ENCODE results near the gene TMEM231. TPM values are rescaled to one million over a fixed set of nuclear protein-coding genes. Genes with fewer than 3 reads are reported as not detected.
"Not testable (repeated sequence)": the region's sequence is repeated elsewhere in the genome, so short reads cannot be mapped to it uniquely, and the experiment has no call there.

The TMEM231 gene
- 14.5 TPM for total RNA-seq
- long read RNA-seq, full-length matches to known transcripts, result 29 of 38 reads
- long read RNA-seq, partial matches to known transcripts, result 3 of 38 reads
- long read RNA-seq, other reads (novel, unspliced or antisense), result 6 of 38 reads

GRCh38 chr16:75555707-75556430 lies at the start of gene TMEM231:
TMEM231 (minus strand) TSS chr16:75556252; CDS start chr16:75556209, 43 bp downstream.
- H3K36me3 ChIP-seq, result no peaks in the 10 kb centered on the region
- no peak for TF ChIP-seq CTCF (IDR thresholded peaks at IDR 0.05)
- H3K9me3 ChIP-seq, result no peaks in the 10 kb centered on the region
- H3K27ac ChIP-seq, result peak within 1 kb of the TSS; percentile 76
- intact Hi-C loops (cut with DNase I), result no loop called here
- peak within 1 kb of the TSS; percentile 96 for H3K4me3 ChIP-seq
- DNase-seq (peak; percentile 99), ATAC-seq (peak; percentile 98 to 99)
- H3K4me1 ChIP-seq, result peaks cover 17% of the 10 kb centered on the region
- no peaks in the 10 kb centered on the region for H3K27me3 ChIP-seq (ENCODE audit: low read depth)

- DNase-seq (no peak), ATAC-seq (no peak)
- Histone ChIP-seq H3K27ac (no peak overlapping the region), H3K27me3 (ENCODE audit: low read depth) (no peaks in the 10 kb centered on the region), H3K36me3 (peaks cover 88% of the 10 kb centered on the region), H3K4me3 (no peak overlapping the region), H3K9me3 (no peaks in the 10 kb centered on the region), H3K4me1 (no peaks in the 10 kb centered on the region)
- intact Hi-C loops (cut with DNase I), result no loop called here
- no peak for TF ChIP-seq CTCF (IDR thresholded peaks at IDR 0.05)
Observed at GRCh38 chr16:75603241-75603640, 47.2 kb upstream of the TMEM231 start.

- TF ChIP-seq CTCF (IDR thresholded peaks at IDR 0.05), result no peak
- no peaks in the 10 kb centered on the region for H3K27me3 ChIP-seq (ENCODE audit: low read depth)
- intact Hi-C loops (cut with DNase I), result no loop called here
- peaks cover 62% of the 10 kb centered on the region for H3K36me3 ChIP-seq
- H3K4me3 ChIP-seq, result no peak overlapping the region
- no peak overlapping the region for H3K27ac ChIP-seq
- DNase-seq (no peak), ATAC-seq (no peak)
- no peaks in the 10 kb centered on the region for H3K9me3 ChIP-seq
- H3K4me1 ChIP-seq, result no peaks in the 10 kb centered on the region
Observed at GRCh38 chr16:75599452-75600277, 43.6 kb upstream of the TMEM231 start.

- no peaks in the 10 kb centered on the region for H3K4me1 ChIP-seq
- H3K9me3 ChIP-seq, result no peaks in the 10 kb centered on the region
- DNase-seq (no peak), ATAC-seq (peak in 1 of 2 donors; percentile 13)
- no peak overlapping the region for H3K27ac ChIP-seq
- peaks cover 24% of the 10 kb centered on the region for H3K36me3 ChIP-seq
- no peak for TF ChIP-seq CTCF (IDR thresholded peaks at IDR 0.05)
- intact Hi-C loops (cut with DNase I), result no loop called here
- H3K27me3 ChIP-seq (ENCODE audit: low read depth), result no peaks in the 10 kb centered on the region
- H3K4me3 ChIP-seq, result no peak overlapping the region
Observed at GRCh38 chr16:75593825-75594820, 38.1 kb upstream of the TMEM231 start.

- H3K4me1 ChIP-seq, result no peaks in the 10 kb centered on the region
- no peak for TF ChIP-seq CTCF (IDR thresholded peaks at IDR 0.05)
- no peaks in the 10 kb centered on the region for H3K27me3 ChIP-seq (ENCODE audit: low read depth)
- DNase-seq (no peak), ATAC-seq (no peak)
- intact Hi-C loops (cut with DNase I), result no loop called here
- H3K27ac ChIP-seq, result no peak overlapping the region
- peaks cover 23% of the 10 kb centered on the region for H3K36me3 ChIP-seq
- no peaks in the 10 kb centered on the region for H3K9me3 ChIP-seq
- no peak overlapping the region for H3K4me3 ChIP-seq
Observed at GRCh38 chr16:75593308-75593707, 37.3 kb upstream of the TMEM231 start.

GRCh38 chr16:75591927-75592326 lies 35.9 kb upstream of the TMEM231 start:
- H3K4me1 ChIP-seq; DNase-seq; H3K9me3 ChIP-seq; intact Hi-C loops (cut with DNase I); H3K27me3 ChIP-seq (ENCODE audit: low read depth); ATAC-seq; H3K4me3 ChIP-seq; H3K27ac ChIP-seq: not testable (repeated sequence)
- H3K36me3 ChIP-seq, result peaks cover 15% of the 10 kb centered on the region
